SK-N-MC (cell line): ENCODE measurements around the gene RNASE4.
"Not testable (repeated sequence)": the region's sequence is repeated elsewhere in the genome, so short reads cannot be mapped to it uniquely, and the experiment has no call there.

Source experiments
- DNase-seq: peaks from one replicate; pipeline ENCODE4 v3.0.0-alpha.2; 2011; ENCODE audit warnings: low read depth, low spot score
- H3K27ac ChIP-seq: fragments of 200-600 bp; sonication (generic); 2 replicates; pipeline ENCODE4 v1.5.1; 2016; ENCODE audit warnings: mixed run types
- H3K36me3 ChIP-seq: fragments of 200-600 bp; sonication (generic); 2 replicates; pipeline ENCODE4 v1.6.1; 2017; ENCODE audit warnings: antibody characterized with exemption, low read length, mixed read lengths; ENCODE audit not compliant: insufficient read depth
- H3K4me3 ChIP-seq: fragments of 200-600 bp; sonication (generic); 2 replicates; pipeline ENCODE4 v1.5.1; 2016
- H3K9ac ChIP-seq: fragments of 200-600 bp; sonication (generic); 2 replicates; pipeline ENCODE4 v1.8.0; 2017; ENCODE audit warnings: mixed run types, mixed read lengths; ENCODE audit not compliant: insufficient read length
- H3K9me3 ChIP-seq: fragments of 200-600 bp; sonication (generic); 2 replicates; pipeline ENCODE4 v1.6.1; 2017; ENCODE audit warnings: low read depth, mild to moderate bottlenecking, antibody characterized with exemption, low read length, moderate library complexity, mixed read lengths
- EZH2 ChIP-seq: fragments of 200-600 bp; sonication (generic); IDR thresholded peaks from one replicate; pipeline ENCODE4 v1.6.1; 2017; ENCODE audit warnings: antibody characterized with exemption
- FOXP2 ChIP-seq: optimal IDR thresholded peaks from 2 replicates; pipeline ENCODE3; 2011; ENCODE audit warnings: mild to moderate bottlenecking, moderate library complexity; ENCODE audit not compliant: insufficient read depth; ENCODE audit errors: extremely low read length, control extremely low read depth
- POLR2AphosphoS5 ChIP-seq: IDR thresholded peaks from 2 replicates; pipeline ENCODE4 v1.6.1; 2012; ENCODE audit warnings: mild to moderate bottlenecking, low read depth, low read length, borderline replicate concordance

RNASE4 gene, protein sequence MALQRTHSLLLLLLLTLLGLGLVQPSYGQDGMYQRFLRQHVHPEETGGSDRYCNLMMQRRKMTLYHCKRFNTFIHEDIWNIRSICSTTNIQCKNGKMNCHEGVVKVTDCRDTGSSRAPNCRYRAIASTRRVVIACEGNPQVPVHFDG

GRCh38 chr14:20683891-20684661, at the start of gene RNASE4:
RNASE4 (plus strand) TSS chr14:20684560; CDS start chr14:20699372, 14,812 bp downstream.
- no peak for DNase-seq
- TF ChIP-seq EZH2 (no peak), FOXP2 (peak; percentile 40)
- Histone ChIP-seq H3K9ac (peak within 1 kb of the TSS; percentile 99), H3K4me3 (peak within 1 kb of the TSS; percentile 100), H3K9me3 (no peaks in the 10 kb centered on the region), H3K27ac (peak within 1 kb of the TSS; percentile 99), H3K36me3 (no peaks in the 10 kb centered on the region)

DNA sequence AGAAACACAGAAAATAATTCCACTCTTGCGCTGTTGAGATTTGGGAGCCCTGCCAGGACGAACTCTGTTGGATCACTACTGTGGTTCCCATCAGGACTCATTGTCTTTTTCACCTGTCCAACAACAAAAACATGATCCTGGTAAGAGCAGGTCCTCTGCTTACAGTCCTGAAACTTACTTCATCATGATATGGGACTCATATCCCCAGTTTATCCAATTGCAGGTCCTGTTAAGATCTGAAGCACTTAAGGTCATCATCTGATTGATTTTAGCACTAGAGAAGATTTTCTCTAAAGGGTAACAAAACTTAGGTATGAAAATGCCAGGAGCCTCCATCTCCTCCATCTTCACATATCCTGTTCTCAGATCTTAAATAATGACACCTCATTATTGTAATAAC, 42.8 kb upstream of the RNASE4 start, which contains the start of gene OR6S1:
OR6S1 (minus strand) TSS at position 101 of the 400 bp plus-strand sequence; CDS start at position 101, 0 bp downstream.
- TF ChIP-seq EZH2 = no peak
- no peak for TF ChIP-seq FOXP2
- TF ChIP-seq POLR2AphosphoS5 = no peak

GRCh38 chr14:20642182-20642581, 42.2 kb upstream of the RNASE4 start:
- H3K9me3 ChIP-seq = no peaks in the 10 kb centered on the region
- H3K9ac ChIP-seq = no peak overlapping the region
- no peak for DNase-seq
- H3K36me3 ChIP-seq = no peaks in the 10 kb centered on the region
- H3K4me3 ChIP-seq = no peak overlapping the region
- no peak overlapping the region for H3K27ac ChIP-seq
- TF ChIP-seq EZH2 (no peak), POLR2AphosphoS5 (no peak), FOXP2 (no peak)

More for the DNA sequence above, 42.8 kb upstream of the RNASE4 start, which contains the start of gene OR6S1:
- H3K27ac ChIP-seq = no peak within 1 kb of the TSS
- no peak for DNase-seq
- H3K9ac ChIP-seq = no peak within 1 kb of the TSS
- no peaks in the 10 kb centered on the region for H3K9me3 ChIP-seq
- H3K4me3 ChIP-seq = no peak within 1 kb of the TSS
- no peaks in the 10 kb centered on the region for H3K36me3 ChIP-seq

- not testable (repeated sequence) for H3K27ac ChIP-seq, DNase-seq, H3K9me3 ChIP-seq, H3K9ac ChIP-seq, H3K36me3 ChIP-seq, H3K4me3 ChIP-seq
These were observed 41.6 kb upstream of the RNASE4 start for GRCh38 chr14:20642755-20643154.

DNA sequence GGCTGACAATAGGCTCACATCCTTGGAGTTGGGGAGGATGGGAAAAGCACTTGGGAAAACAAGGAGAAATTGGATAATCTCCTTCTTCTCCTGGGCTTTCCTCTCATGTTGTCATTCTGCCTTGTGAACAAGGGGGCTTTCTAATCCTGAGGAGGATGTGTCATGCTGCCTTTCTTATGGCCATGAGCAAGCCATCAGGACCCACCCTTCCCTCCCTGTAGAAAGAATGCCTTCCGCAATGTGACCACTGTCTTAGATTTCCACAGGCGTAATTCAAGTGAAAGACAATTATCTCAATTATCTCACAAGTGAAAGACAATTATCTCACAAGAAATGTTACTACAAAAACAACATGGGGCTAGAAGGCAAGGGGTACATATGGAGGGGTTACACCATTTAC, 39.8 kb upstream of the RNASE4 start:
- Histone ChIP-seq H3K9ac (no peak overlapping the region), H3K36me3 (no peaks in the 10 kb centered on the region), H3K4me3 (no peak overlapping the region), H3K9me3 (no peaks in the 10 kb centered on the region), H3K27ac (no peak overlapping the region)
- TF ChIP-seq POLR2AphosphoS5 (no peak), EZH2 (no peak), FOXP2 (no peak)
- DNase-seq = no peak

DNA sequence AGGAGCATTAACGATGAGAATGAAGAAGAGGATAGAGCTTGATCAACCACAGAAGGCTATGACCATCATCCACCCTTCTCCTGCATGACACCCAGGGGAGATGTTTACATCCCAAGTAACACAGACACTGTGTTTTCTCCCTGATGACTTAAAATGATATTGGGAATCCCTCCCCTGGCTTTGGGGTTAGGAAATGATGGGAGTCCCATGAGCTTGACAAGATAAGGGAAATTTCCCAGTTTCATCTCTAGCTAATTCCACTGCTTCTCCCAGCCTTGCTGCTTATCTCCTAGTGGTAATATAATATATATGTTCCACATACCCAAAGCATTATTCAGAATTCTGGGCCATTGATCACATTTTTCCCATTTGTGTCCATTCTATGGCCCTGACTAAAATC, 38.9 kb upstream of the RNASE4 start:
- no peak for DNase-seq
- Histone ChIP-seq H3K9me3 (no peaks in the 10 kb centered on the region), H3K4me3 (no peak overlapping the region), H3K36me3 (no peaks in the 10 kb centered on the region), H3K27ac (no peak overlapping the region), H3K9ac (no peak overlapping the region)
- TF ChIP-seq POLR2AphosphoS5 (no peak), FOXP2 (no peak), EZH2 (no peak)

DNA sequence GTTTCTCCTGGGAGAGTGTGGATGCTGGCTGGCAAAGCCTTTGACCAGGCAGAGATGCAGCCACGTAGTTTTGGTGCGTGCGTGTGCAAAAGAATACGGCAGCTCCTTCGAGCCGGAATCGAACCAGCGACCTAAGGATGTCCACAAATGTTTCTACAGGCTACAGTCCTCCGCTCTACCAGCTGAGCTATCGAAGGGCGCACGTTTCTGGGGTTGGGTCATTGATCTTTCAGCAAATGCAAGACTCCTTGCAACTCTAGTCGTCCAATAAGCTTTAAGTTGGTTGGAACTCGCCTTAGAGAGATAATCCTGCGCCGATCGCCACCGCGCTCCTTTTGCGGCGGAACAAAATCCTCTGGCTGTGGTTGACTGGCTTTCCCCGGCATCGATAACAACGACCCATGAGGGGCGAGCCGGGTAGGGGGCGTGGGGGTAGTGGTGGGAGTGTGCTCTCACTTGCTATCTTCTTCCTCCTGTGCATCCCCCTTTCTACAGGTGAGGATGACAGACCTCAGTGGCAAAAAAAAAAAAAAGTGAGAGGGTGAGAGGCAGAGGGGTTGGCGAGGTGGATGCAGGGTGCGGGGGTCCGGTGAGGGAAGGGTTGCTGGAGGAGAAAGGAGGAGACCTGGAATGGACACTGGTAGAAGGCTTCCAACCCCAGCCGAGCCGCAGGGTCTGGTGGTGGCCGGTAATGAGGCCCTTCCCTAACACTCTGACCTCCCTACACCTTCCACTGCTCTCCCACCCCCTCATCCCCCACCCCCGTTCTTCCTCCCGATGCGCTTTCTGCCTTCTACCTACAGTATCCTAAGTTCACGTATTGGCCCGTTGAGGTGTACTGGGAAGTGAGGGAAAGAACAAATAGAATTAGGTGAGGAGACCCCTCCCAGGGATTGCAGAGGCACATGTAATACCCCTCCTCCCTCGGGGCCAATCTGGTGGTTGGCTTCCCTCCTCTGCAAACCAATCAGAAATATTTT, 31.1 kb upstream of the RNASE4 start:
- no peak overlapping the region for H3K27ac ChIP-seq
- no peaks in the 10 kb centered on the region for H3K36me3 ChIP-seq
- TF ChIP-seq FOXP2 (no peak), POLR2AphosphoS5 (no peak), EZH2 (no peak)
- H3K9me3 ChIP-seq = no peaks in the 10 kb centered on the region
- no peak for DNase-seq
- 0 out of 2 replicates have a peak overlapping the region, but pooled peaks have one; percentile 23 for H3K4me3 ChIP-seq
- no peak overlapping the region for H3K9ac ChIP-seq

GRCh38 chr14:20655851-20656250, 28.5 kb upstream of the RNASE4 start:
- TF ChIP-seq POLR2AphosphoS5 (no peak), FOXP2 (no peak), EZH2 (no peak)
- H3K9me3 ChIP-seq = no peaks in the 10 kb centered on the region
- no peak overlapping the region for H3K9ac ChIP-seq
- no peak for DNase-seq
- H3K27ac ChIP-seq = no peak overlapping the region
- H3K36me3 ChIP-seq = no peaks in the 10 kb centered on the region
- no peak overlapping the region for H3K4me3 ChIP-seq
